HG03060 (cell line): ENCODE data around the gene MAN2A2.

Source experiments
- ATAC-seq: cut with Tn5 transposase; IDR thresholded peaks from one replicate; pipeline ENCODE4 v1.9.1; 2021; ENCODE audit warnings: low read depth, moderate number of reproducible peaks; ENCODE audit not compliant: unreplicated experiment

Gene MAN2A2

DNA sequence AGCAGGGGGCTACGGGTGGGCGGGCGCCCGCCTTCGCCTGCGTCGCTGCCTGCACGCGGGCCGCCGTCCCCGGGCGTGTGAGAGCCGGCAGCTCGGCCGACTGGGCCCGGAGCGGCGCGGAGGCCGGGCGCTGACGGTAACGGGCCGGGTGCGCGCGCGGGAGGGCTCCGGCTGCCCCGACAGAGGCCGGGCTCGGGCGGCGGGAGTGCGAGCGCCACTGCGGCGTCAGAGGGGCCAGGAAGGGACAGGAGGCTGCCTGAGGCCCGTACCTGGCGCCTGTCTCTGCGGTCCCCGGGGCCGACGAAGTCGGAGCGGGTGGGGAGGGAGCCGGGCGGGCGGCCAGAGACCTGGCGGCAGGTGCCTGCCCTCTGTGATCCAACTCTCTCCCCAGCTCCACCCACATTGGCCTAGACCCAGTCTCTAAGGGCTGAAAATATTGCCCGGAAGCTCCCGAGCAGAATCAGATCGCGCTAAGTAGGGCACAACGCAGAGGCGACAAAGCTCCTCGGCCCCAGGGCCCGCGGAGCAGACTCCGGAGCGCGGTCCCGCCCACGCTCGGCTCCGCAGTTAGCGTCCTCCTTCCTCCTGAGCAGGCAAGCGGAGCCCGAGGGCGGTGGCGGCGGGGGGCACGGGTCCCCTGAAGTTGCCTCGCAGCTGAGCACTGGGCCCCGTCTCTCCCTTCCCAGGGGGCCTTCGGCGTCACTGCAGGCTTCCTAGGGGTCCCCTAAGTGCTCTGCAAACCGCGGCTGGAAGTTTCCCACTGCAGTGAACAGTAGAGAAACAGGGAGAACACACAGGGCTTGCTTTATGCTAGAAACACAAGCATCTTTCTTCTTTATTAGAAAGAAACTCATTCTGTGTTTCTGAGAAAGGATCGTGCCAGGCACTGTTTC is at the start of gene MAN2A2:
TSS of gene MAN2A2 (plus strand) at position 463 of the 893 bp plus-strand sequence. CDS start 906 bp downstream, outside the sequence.
- peak; percentile 37 for ATAC-seq

DNA sequence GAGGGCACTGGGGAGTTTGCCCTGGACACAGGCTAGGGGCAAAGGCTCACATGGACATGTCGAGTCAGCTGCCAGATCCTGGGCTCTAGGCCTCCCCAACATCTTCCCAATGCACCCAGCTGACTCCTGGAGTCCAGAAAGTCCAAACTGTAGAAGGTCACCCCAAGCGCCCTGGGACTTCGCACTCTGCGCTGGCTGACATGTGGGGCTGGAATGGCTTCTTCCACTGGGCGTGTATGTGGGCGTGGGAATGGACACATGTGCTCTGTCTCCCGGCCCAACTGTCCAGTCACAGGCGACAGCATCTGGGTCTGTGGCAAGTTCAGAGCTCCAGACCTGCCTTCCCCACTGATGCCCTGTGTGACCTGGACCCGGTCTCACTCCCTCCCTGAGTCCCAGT is 48.0 kb upstream of the MAN2A2 start:
- ATAC-seq, result no peak

DNA sequence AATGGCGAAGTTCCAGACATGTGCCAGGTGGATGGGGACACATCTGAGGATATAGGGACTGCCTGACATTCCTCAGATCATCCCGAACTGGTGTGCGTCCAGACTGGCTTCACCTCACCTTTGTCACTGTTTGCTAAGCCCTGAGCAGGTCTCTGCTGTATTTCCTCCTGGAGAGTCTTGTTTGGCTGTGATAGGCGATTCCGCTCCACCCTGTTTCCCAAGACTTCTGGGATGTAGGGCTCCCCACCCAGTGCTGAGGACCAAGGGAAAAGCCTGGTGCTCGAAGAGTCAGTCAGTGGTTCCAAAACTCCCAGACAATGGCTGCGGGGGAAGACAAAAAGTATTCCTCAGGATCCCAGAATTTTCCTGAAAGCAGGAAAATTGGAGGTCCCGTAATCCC is 45.8 kb upstream of the MAN2A2 start:
- ATAC-seq, result no peak

DNA sequence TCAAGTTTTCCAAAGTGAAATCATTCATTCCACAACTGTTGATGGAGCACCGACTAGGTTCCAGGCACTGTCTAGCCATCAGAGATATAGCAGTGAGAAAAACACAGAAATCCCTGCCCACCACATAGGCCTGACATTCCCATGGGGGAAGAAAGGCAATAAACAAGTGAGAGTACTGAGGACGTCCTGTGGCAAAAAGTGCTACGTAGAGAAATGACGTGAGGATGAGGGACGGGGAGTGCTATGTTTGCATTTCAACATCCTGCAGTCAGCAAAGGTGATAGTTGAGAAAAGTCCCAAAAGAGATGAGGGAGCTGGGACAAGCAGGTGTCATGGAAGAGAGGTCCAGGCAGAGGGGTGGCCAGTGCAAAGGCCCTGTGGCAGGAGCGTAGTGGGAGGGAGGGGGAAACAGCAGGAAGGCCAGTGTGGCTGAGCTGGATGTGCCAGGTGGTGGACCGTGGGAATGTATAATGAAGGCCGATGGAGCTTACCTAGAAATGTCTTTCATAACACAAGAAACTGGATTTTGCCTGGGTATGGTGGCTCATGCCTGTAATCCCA is 45.1 kb upstream of the MAN2A2 start:
- ATAC-seq, result no peak

DNA sequence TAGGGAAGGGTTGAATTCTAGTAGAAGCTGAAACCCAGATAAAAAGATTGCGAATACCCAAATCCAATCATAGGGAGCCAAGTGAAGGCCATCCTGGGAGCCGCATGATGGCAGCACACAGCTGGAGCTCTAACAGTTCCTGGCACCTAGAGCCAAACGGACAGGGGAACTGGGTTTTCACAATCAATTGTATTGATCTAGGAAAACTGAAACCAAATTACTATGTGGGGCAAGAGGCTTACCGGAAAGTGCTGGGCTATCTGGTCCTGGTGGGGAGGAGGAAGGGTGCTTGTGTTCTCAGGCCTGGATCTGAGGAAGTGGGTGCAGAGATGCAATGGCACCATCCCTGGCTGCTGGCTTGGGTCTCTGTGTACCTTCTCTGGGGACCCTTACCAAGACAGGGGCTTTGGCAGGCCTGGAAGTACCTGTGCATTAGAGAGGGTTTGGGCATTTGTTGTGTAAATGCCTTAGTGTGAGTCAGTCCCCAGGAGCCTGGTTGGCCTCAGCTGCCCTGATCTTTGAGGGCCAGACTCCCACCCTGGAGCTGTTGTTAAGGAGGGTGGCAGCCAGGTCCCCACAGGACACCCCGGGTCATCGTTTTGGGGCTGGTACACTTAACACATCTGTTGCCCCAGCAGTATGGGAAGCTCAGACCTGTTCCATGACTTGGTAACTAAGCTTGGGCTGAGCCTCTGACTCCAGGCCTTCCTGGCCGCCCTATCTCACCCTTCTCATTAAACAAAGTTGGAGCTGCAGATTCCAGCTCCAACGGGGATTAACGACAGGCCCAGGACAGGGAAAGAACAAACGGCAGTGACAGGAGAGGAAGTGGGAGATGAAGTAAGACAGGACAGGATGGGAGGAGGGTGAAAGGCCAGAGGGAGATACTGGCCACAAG is 43.6 kb upstream of the MAN2A2 start:
- ATAC-seq, result no peak

DNA sequence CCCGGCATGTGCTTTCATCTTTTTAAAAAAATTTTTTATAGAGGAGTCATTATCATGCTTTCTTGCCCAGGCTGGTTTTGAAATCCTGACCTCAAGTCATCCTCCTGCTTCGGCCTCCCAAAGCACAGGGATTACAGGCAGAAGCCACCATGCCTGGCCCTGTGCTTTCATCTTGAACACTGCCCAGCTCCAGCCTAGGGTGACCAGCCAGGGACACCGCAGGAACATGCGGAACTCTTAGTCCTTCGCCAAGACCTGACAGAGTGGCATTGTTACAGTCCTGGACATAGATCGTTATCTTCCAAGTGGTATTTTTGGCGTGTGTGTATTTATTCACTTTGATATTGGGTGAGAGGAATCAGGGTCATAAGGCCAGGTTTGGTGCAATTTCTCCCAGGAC is 42.7 kb upstream of the MAN2A2 start:
- no peak for ATAC-seq

DNA sequence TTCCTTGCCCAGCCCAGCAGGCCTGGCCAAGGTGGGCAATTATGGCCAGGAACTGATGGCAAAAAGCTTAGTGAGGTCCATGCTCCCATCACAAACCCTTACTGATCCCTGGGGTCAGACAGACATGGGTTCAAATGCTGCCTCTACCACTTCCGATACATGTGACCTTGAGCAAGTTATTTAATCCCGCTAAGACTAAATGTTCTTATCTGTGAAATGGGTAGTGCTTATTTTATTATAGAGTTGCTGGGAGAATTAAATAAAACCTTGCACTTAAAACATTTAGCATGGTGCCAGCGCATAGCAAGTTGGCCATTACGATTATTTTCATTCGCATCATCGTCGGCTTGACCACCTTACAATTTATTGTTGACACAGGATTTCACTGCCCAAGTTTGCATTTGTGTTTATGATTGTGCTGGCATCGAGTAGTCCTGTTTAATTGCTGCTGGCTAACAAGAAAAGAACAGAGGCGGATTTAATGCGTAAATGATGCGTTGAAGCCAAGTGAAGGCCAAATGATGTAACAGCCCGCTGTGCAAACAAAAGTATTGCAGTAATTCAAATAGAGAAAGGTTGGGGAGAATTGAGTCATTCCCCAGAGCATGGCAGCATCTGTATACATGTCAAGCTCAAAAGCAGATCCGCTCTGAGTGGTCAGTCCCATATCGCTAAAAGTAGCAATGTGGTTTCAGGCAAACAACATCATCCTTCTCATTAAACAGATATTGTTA is 42.0 kb upstream of the MAN2A2 start:
- ATAC-seq, result no peak

DNA sequence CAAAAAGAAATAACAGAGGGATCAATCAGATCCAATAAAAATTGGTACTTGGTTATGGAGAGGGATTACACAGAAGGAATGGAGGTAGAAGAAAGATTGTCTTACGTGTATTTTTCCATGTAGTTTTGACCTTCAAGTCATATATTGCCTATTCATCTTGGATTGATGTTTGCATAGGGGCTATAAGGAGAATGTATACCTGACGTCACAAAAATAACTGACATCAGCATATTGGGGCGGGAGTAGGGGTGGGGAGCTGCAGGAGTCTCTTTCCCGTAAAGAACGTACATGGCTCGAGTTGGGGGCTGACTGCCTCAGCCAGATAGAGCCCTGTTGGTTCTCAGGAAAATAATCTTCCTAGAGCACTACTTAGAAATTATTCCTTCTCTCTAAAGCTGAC is 40.6 kb upstream of the MAN2A2 start:
- ATAC-seq, result no peak

DNA sequence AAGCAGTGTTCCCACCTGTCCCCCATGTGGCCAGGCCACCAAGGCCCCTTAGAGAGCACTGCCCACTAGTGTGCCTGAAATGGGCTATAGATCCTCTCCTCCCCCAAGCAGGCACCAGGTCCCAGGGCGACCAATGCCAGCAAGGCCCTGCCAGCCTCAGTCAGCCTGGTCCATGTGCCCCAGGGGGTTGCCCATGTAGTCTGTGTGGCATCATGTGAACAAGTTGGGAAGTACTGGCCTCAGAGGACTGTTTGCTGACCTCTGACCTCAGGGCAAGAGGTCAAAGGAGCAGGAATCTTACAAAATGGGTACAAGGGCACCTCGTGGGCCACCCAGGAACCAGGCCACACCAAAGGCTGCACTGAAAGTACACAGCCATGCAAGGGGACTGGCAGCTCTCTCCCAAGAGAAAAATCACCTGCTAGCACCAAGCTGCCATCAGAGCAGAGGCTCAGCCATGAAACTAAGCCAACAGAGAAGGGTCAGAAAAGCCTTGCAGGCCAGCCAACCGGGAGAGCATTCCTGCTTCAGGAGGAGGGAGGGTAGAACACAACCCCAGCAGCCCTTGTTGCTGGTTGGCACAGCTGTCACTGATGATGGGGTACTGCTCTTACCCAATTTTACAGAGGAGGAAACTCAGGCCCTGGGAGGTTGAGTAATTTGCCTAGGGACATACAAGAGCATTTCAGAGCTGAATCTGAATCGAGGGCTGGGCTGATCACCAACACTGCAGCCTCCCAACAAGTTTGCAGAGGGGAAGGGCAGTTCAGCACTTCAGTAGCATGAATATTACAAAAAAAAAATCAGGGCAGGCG is 39.9 kb upstream of the MAN2A2 start:
- no peak for ATAC-seq

DNA sequence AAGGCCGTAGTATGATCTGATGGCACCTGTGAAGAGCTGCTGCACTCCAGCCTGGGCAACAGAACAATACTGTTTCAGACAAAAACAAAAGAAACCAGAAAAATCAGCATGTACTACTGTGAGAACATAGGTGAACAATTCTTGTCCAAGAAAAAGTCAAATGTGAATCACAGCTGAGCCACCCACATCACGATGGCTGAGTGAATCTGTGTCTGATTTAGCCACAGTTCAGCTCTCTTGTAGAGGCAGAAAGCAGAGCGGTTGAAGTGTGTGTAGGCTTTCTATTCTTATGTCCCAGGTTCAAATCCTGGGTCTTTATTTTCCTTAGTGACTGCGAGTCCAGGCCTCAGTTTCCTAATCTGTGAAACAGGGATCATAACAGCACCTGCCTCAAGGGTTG is 39.1 kb upstream of the MAN2A2 start:
- no peak for ATAC-seq

DNA sequence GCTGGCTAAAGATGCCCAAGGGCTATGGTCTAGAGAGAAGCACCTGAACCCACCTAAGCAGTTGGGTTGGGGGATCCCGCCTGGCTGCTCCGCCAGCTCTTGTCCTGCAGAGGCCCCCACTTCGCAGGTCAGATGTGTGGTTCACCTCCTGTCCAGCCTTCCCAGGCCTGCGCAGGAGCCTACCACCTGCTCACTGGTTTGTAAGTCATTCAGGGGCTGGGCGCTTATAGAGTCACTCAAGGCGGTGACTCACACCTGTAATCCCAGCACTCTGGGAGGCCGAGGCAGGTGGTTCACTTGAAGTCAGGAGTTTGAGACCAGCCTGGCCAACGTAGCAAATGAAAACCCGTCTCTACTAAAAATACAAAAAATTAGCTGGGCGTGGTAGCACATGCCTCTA is 38.6 kb upstream of the MAN2A2 start:
- ATAC-seq, result no peak

DNA sequence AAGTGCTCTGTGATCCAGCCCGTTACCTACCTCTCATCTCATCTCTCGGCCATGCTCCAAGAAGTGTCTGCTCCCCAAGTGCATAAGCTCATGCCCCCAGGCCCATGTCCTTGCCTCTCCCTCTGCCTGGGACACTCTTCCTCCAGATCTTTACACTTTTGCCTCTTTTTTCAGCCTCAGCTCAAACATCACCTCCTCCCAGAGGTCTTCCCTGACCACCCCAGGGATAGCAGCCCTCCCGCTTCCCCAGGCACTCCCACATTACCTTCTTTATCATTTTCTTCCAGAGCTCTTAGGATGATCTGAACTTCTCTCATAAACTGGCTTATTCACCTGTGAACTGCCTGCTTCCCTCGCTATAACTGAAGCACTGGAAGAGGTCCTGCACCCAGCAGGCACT is 37.4 kb upstream of the MAN2A2 start:
- no peak for ATAC-seq

DNA sequence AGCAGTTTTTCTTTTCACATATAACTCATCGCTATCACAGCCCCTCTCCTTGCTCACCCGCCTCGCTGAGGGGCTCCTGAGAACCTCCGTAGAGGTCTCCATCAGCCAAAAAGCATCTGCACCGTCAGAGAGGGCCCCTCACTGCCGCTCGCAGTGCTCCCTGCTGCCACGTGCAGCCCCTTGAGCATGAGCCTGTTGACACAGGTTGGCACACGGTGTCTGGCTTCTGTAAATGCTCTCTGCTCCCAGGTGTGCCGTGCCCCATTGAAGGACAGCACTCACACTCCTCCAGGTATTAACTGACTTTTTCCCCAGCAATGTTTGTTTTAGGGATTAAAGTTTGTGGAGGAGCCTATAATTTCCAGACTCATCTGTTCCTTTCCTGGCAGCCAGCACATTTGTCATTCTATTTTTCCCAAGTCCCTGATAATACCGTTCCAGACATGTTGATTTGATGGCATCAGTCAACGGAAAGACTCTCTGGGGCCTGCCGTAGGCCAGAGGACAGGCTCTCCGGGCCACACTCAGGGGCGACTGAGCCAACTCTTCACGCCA is 36.9 kb upstream of the MAN2A2 start:
- ATAC-seq, result no peak

DNA sequence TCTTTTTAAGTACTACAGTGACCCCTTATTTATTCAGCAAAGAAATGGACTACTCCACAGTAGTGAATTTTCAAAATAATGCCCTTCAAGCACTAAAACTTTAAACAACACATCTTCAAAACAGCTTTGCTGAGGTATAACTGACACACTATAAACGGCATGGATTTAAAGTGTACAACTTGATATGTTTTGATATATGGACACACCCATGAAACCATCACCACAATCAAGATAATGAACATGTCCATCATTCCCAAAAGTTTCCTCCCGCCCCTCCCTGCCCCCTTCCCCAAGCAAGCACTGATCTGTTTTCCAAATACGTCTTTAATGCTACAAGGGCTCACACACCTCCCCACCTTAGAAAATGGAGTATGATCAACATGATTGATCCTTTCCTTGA is 36.3 kb upstream of the MAN2A2 start:
- ATAC-seq, result no peak

DNA sequence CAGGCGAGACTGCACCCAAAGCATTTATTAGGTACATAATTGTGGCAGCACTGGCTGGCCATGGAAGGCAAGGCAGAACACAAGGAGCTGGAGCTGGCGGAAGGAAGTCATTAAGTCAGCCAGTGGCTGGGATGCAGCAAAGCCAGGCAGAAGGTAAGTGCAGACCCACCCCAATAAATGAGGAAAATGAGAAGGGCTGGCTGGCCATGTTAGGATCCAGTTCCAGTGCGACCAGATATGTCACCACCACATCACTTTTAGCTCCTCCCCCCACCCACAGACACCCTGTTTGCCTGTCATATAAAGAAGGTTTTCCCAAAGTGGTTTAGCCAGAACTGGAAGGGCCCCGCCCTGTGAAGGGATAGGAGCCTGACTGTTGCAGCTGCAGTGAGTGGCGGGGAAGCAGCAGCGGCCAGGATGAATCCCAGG is 34.8 kb upstream of the MAN2A2 start, which contains the start of gene FURIN:
TSS of gene FURIN (plus strand) at position 328 of the 429 bp plus-strand sequence. CDS start 7,153 bp downstream, outside the sequence.
- ATAC-seq, result no peak

DNA sequence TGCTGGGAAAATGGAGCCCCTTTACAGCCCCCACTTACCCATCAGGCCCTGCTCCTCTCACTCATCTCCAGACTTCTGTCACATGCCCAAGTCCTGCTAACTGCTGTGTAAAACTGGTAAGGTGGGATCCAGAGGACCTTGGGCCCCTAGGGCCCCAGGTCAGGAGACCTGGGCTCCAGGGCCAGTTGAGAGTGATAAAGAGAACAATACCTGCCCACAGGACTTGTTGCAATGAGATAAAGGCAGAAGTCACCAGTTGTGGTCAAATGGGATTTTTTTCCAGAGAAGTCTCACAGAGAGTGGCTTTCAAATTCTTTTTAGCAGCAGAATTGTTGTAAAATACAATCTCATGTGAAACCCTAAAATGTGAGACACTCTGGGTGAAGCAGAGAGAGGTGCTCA is 34.0 kb upstream of the MAN2A2 start:
- no peak for ATAC-seq

DNA sequence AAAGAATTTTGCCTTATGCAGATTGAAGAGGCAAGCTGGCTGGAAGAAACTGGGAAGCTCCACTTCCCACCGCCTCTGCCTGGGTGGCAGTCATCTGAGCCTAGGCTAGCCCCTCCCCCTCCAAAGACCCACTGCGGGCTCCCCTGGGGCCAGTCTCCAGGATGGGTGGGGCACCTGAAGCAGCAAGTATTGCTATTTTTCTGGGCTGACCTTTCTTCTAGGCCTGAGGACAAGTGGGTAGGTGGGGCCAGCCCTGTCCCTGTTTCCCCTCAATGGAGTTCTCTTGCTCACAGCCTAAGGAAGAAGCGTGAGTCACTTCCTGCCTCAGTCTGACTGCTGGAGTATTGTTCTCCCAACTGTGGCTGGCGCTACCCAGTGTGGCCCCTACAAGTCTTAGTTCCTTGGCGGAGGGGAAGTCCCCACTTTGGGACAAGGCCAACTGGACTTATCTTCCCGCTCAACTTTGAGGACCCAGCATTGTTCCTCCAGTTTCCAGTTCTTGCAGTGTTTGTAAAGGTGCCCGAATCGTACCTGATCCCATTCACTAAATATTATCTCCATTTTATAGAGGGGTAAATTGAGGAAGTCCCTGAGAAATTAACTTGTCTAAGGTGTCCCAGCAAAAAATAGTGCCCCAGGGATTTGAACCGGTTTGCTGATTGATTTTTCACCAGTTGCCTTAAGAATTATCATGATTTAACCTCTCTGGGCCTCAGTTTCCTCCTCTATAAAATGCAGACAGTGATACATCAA is 33.3 kb upstream of the MAN2A2 start:
- no peak for ATAC-seq

DNA sequence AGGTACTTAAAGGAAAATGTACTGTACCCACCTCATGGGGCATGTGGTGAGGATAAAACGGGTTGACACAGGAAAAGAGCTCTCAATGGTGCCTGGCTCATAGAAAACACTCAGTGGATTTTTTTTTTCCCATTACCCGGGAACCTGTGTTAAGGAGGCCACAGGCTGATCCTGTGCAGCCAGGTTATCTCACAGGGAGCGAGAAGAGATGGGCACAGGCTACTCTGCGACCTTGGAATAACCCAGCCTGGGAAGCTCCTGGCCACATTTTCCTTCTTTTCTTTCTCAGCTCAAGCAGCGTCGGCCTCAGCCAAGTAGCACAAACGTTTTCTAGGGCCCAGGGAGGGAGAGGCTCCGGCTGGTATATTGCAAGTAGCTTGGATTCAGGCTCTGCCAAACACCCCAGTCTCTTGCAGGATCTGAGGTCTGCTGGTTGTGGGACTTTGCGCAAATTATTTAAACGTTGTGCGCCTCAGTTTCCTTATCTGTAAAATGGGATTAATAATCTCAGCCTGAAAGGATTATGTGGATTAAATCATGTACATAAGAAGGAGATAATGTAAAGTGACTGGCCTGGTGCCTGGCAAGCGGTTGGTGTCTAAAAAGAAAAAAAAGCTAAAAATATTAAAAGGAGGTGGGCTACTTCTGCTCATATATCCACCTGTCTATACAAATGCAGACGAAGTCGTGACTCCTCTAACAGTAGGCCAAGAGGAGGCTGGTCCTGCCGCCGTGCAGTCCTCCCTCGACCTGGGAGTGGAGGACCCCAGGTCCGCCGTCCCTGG is 32.6 kb upstream of the MAN2A2 start:
- ATAC-seq, result no peak
